Fibroblast of lung (primary cell): Measurements from ENCODE around the gene MISP.
A peak's percentile ranks its signal among the peaks of the same experiment; 100 is the strongest.

Experiments
- CTCF ChIP-seq, 2 donors: IDR thresholded peaks in 1 of 2; conservative IDR thresholded peaks in 1 of 2; 1 replicate in 1 of 2; 2 replicates in 1 of 2; pipeline ENCODE4 v1.5.1; 2011 to 2012; ENCODE audit warnings: low read length in 2 of 2, control low read depth in 1 of 2, inconsistent platforms in 1 of 2, low read depth in 1 of 2, mild to moderate bottlenecking in 1 of 2
- EZH2 ChIP-seq: IDR thresholded peaks from 2 replicates; pipeline ENCODE4 v1.5.1; 2012; ENCODE audit warnings: low read length, control low read depth, mild to moderate bottlenecking; ENCODE audit errors: missing control alignments

DNA sequence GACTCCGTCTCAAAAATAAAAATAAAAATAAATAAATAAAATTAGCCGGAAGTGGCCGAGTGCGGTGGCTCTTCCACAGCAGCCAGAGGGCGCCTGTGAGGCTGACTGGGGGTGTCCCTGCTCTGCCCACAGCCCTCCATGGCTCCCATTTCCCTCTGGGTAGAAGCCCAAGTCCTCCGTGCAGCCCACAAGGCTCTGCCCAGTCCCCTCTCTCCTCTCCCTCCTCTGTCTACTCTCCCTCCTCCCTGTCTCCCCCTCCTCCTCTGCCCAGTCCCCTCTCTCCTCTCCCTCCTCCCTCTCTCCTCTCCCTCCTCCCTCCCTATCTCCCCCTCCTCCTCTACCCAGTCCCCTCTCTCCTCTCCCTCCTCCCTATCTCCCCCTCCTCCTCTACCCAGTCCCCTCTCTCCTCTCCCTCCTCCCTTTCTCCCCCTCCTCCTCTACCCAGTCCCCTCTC lies 20.4 kb downstream of the MISP start:
- TF ChIP-seq CTCF (conservative IDR thresholded peaks at IDR 0.05 in 1 of 2, IDR thresholded peaks at IDR 0.05 in 1 of 2; ENCODE audit: low read depth in 1 of 2, low read length in 2 of 2) (peak; percentile 50 to 71), EZH2 (no peak)
